GM18870 (cell line): ENCODE results near the gene EIF2S3.
"Not testable (repeated sequence)": the region's sequence is repeated elsewhere in the genome, so short reads cannot be mapped to it uniquely, and the experiment has no call there.

ENCODE experiments used
- ATAC-seq: cut with Tn5 transposase; IDR thresholded peaks from one replicate; pipeline ENCODE4 v1.9.1; 2021; ENCODE audit warnings: moderate library complexity; ENCODE audit not compliant: unreplicated experiment

Gene EIF2S3

GRCh38 chrX:24054182-24055042 is at the start of gene EIF2S3:
Gene EIF2S3 (plus strand): TSS chrX:24054956. CDS start chrX:24054969, 13 bp downstream.
- ATAC-seq = peak; percentile 95

- ATAC-seq = peak; percentile 62
Observed at GRCh38 chrX:24005028-24005427, 49.7 kb upstream of the EIF2S3 start.

- no peak for ATAC-seq
Observed at GRCh38 chrX:24005867-24006266, 48.9 kb upstream of the EIF2S3 start.

GRCh38 chrX:24012266-24012665 is 42.5 kb upstream of the EIF2S3 start:
- ATAC-seq = no peak

GRCh38 chrX:24014388-24015018 is 40.3 kb upstream of the EIF2S3 start:
- peak; percentile 66 for ATAC-seq

GRCh38 chrX:24017674-24018073 is 37.1 kb upstream of the EIF2S3 start:
- ATAC-seq = no peak

- no peak for ATAC-seq
Observed at GRCh38 chrX:24018809-24019208, 35.9 kb upstream of the EIF2S3 start.

GRCh38 chrX:24019448-24019847 is 35.3 kb upstream of the EIF2S3 start:
- no peak for ATAC-seq

GRCh38 chrX:24020306-24020876 is 34.4 kb upstream of the EIF2S3 start:
- no peak for ATAC-seq

- no peak for ATAC-seq
Observed at GRCh38 chrX:24023544-24023943, 31.2 kb upstream of the EIF2S3 start.

- no peak for ATAC-seq
Observed at GRCh38 chrX:24023972-24024669, 30.6 kb upstream of the EIF2S3 start.

- peak; percentile 62 for ATAC-seq
Observed at GRCh38 chrX:24024819-24025740, 29.7 kb upstream of the EIF2S3 start.

- peak; percentile 20 for ATAC-seq
Observed at GRCh38 chrX:24025741-24026403, 28.9 kb upstream of the EIF2S3 start.

- no peak for ATAC-seq
Observed at GRCh38 chrX:24026432-24026831, 28.3 kb upstream of the EIF2S3 start.

GRCh38 chrX:24027086-24027485 is 27.7 kb upstream of the EIF2S3 start, which contains the start of gene KLHL15:
Gene KLHL15 (minus strand): TSS chrX:24027186. CDS start chrX:24006693, 20,493 bp downstream.
- no peak for ATAC-seq

- ATAC-seq = no peak
Observed at GRCh38 chrX:24027985-24028384, 26.8 kb upstream of the EIF2S3 start.

- ATAC-seq = no peak
Observed at GRCh38 chrX:24030597-24030996, 24.2 kb upstream of the EIF2S3 start.

GRCh38 chrX:24034485-24034884 is 20.3 kb upstream of the EIF2S3 start:
- ATAC-seq = no peak

- no peak for ATAC-seq
Observed at GRCh38 chrX:24037729-24038128, 17.0 kb upstream of the EIF2S3 start.

- ATAC-seq = not testable (repeated sequence)
Observed at GRCh38 chrX:24046060-24046459, 8.7 kb upstream of the EIF2S3 start.
